GM23338 (cell line): Measurements from ENCODE around the gene SDC1. TPM values are rescaled to one million over a fixed set of nuclear protein-coding genes. Genes with fewer than 3 reads are reported as not detected.

Experiments
- ATAC-seq: fragments of 200-7000 bp; cut with Tn5 transposase; 3 replicates; pipeline ENCODE4 v1.9.1; 2020
- DNase-seq: peaks from one replicate; pipeline ENCODE4 v3.0.0-alpha.2; 2015; ENCODE audit warnings: low spot score
- H2AFZ ChIP-seq: fragments of 200-600 bp; sonication (generic); 2 replicates; pipeline ENCODE4 v1.8.0; 2016; ENCODE audit warnings: antibody characterized with exemption, mild to moderate bottlenecking, moderate library complexity
- H3F3A ChIP-seq: fragments of 200-600 bp; sonication (generic); replicated peaks from 2 replicates; pipeline ENCODE4 v1.8.0; 2017; ENCODE audit warnings: antibody characterized with exemption, mixed run types, low read depth
- H3K27ac ChIP-seq: fragments of 200-600 bp; sonication (generic); 2 replicates; pipeline ENCODE4 v1.6.1; 2016; ENCODE audit warnings: low read depth
- H3K27me3 ChIP-seq: fragments of 200-600 bp; sonication (generic); 2 replicates; pipeline ENCODE4 v1.8.0; 2016; ENCODE audit warnings: mild to moderate bottlenecking, mixed run types, moderate library complexity; ENCODE audit not compliant: insufficient read depth
- H3K36me3 ChIP-seq: fragments of 200-600 bp; sonication (generic); 2 replicates; pipeline ENCODE4 v1.8.0; 2016; ENCODE audit warnings: mild to moderate bottlenecking; ENCODE audit not compliant: insufficient read depth
- H3K4me1 ChIP-seq: fragments of 200-600 bp; sonication (generic); 2 replicates; pipeline ENCODE4 v1.8.0; 2016; ENCODE audit warnings: mild to moderate bottlenecking, moderate library complexity; ENCODE audit not compliant: insufficient read depth
- H3K4me2 ChIP-seq: fragments of 200-600 bp; sonication (generic); 2 replicates; pipeline ENCODE4 v1.7.1; 2017; ENCODE audit warnings: mixed run types
- H3K4me3 ChIP-seq: fragments of 200-600 bp; sonication (generic); 2 replicates; pipeline ENCODE4 v1.6.1; 2016; ENCODE audit warnings: mixed run types
- H3K79me2 ChIP-seq: fragments of 200-600 bp; sonication (generic); replicated peaks from 2 replicates; pipeline ENCODE4 v1.8.0; 2017; ENCODE audit warnings: mild to moderate bottlenecking; ENCODE audit not compliant: insufficient read depth
- H3K9me2 ChIP-seq: fragments of 200-600 bp; sonication (generic); 2 replicates; pipeline ENCODE4 v1.8.0; 2017; ENCODE audit not compliant: insufficient read depth
- H4K20me1 ChIP-seq: fragments of 200-600 bp; sonication (generic); replicated peaks from 2 replicates; pipeline ENCODE4 v1.8.0; 2017; ENCODE audit warnings: mild to moderate bottlenecking; ENCODE audit not compliant: insufficient read depth
- H3K27ac Mint-ChIP-seq: 2 replicates; pipeline ENCODE4 v1.8.0; 2020; ENCODE audit warnings: inconsistent platforms, mild to moderate bottlenecking, moderate library complexity, mixed read lengths
- H3K27me3 Mint-ChIP-seq: 3 replicates; pipeline ENCODE4 v1.8.0; 2022; ENCODE audit warnings: low read depth, mild to moderate bottlenecking, moderate library complexity, mixed read lengths, inconsistent platforms; ENCODE audit not compliant: insufficient read depth, poor library complexity
- H3K36me3 Mint-ChIP-seq: 3 replicates; pipeline ENCODE4 v1.8.0; 2021; ENCODE audit warnings: low read depth, mild to moderate bottlenecking, inconsistent platforms, moderate library complexity, mixed read lengths
- H3K4me1 Mint-ChIP-seq: 3 replicates; pipeline ENCODE4 v1.8.0; 2020; ENCODE audit warnings: mild to moderate bottlenecking, inconsistent platforms, mixed read lengths
- H3K4me3 Mint-ChIP-seq: 3 replicates; pipeline ENCODE4 v1.8.0; 2021; ENCODE audit warnings: moderate library complexity, mild to moderate bottlenecking, inconsistent platforms, mixed read lengths
- H3K9me3 Mint-ChIP-seq: 3 replicates; pipeline ENCODE4 v1.8.0; 2020; ENCODE audit warnings: moderate library complexity, mild to moderate bottlenecking, inconsistent platforms, mixed read lengths
- CTCF ChIP-seq, 2 experiments: fragments of 200-600 bp in 1 of 2; sonication (generic) in 1 of 2; conservative IDR thresholded peaks; 2 replicates each; pipeline versions ENCODE4 v1.5.1 to v1.6.1; 2016 to 2017; ENCODE audit warnings: antibody characterized with exemption in 2 of 2, low read depth in 2 of 2, mild to moderate bottlenecking in 2 of 2, moderate library complexity in 1 of 2
- ETS1 ChIP-seq: IDR thresholded peaks from 2 replicates; pipeline ENCODE4 v1.6.1; 2016; ENCODE audit warnings: antibody characterized with exemption
- EZH2 ChIP-seq: fragments of 200-600 bp; sonication (generic); IDR thresholded peaks from one replicate; pipeline ENCODE4 v1.8.0; 2017; ENCODE audit warnings: antibody characterized with exemption, mild to moderate bottlenecking, low read depth; ENCODE audit not compliant: unreplicated experiment
- NANOG ChIP-seq: IDR thresholded peaks from 2 replicates; pipeline ENCODE4 v1.6.1; 2016; ENCODE audit warnings: antibody characterized with exemption, borderline replicate concordance
- STAT1 ChIP-seq: IDR thresholded peaks from one replicate; pipeline ENCODE4 v1.6.1; 2016; ENCODE audit warnings: antibody characterized with exemption; ENCODE audit not compliant: unreplicated experiment
- ZNF114 ChIP-seq: fragments of 250-450 bp; sonication (Bioruptor Pico); IDR thresholded peaks from 2 replicates; pipeline ENCODE4 v1.5.0; 2020; ENCODE audit warnings: mild to moderate bottlenecking, moderate library complexity
- polyA plus RNA-seq: library from polyadenylated mRNA; unstranded; fragments of >200 nt; fragmentation: Nextera tagmentation; extraction: Ambion mirVana; gene quantifications from 2 replicates; pipeline ENCODE4 v1.2.1, GENCODE V29; 2016
- total RNA-seq: library from RNA; depleted of rRNA; stranded (reverse); fragments of >200 nt; shearing (Covaris generic); gene quantifications from 2 replicates; pipeline ENCODE4 v1.2.3, GENCODE V29; 2014

Gene SDC1
- total and polyA plus RNA-seq, 2 experiments from 2014 or later, result 16.6 to 43.0 TPM

GRCh38 chr2:20177556-20178248 lies 47.2 kb downstream of the SDC1 start:
- Mint-ChIP-seq H3K4me1 (peaks cover 9% of the 10 kb centered on the region; the same call in 2 of the 3 replicates), H3K36me3 (no peaks in the 10 kb centered on the region)
- no peaks in the 10 kb centered on the region for H3K36me3 ChIP-seq

GRCh38 chr2:20176760-20177159 lies 48.2 kb downstream of the SDC1 start:
- no peak overlapping the region for H3K27ac Mint-ChIP-seq
- Histone ChIP-seq H3K9me2 (no peaks in the 10 kb centered on the region), H3K4me2 (no peak overlapping the region), H3K79me2 (no peaks in the 10 kb centered on the region), H3K27ac (no peak overlapping the region), H4K20me1 (no peaks in the 10 kb centered on the region), H3K4me1 (no peaks in the 10 kb centered on the region; the same call in 1 of the 2 replicates), H3F3A (no peaks in the 10 kb centered on the region), H3K27me3 (no peaks in the 10 kb centered on the region), H2AFZ (no peak overlapping the region), H3K36me3 (no peaks in the 10 kb centered on the region), H3K4me3 (no peak overlapping the region)
- peaks cover 5% of the 10 kb centered on the region for H3K27me3 Mint-ChIP-seq
- TF ChIP-seq STAT1, result no peak
- no peaks in the 10 kb centered on the region for H3K9me3 Mint-ChIP-seq
- no peaks in the 10 kb centered on the region for H3K36me3 Mint-ChIP-seq
- DNase-seq (no peak), ATAC-seq (no peak)
- no peak overlapping the region for H3K4me3 Mint-ChIP-seq
- H3K4me1 Mint-ChIP-seq, result peaks cover 15% of the 10 kb centered on the region; the same call in 2 of the 3 replicates

More at GRCh38 chr2:20177556-20178248, 47.2 kb downstream of the SDC1 start:
- Histone ChIP-seq H3F3A (no peaks in the 10 kb centered on the region), H3K27ac (no peak overlapping the region), H4K20me1 (no peaks in the 10 kb centered on the region), H3K4me1 (no peaks in the 10 kb centered on the region), H3K9me2 (no peaks in the 10 kb centered on the region), H3K4me3 (no peak overlapping the region), H3K27me3 (no peaks in the 10 kb centered on the region), H3K79me2 (no peaks in the 10 kb centered on the region), H3K4me2 (no peak overlapping the region), H2AFZ (no peak overlapping the region)
- Mint-ChIP-seq H3K9me3 (no peaks in the 10 kb centered on the region), H3K27ac (no peak overlapping the region), H3K4me3 (no peak overlapping the region), H3K27me3 (peaks cover 5% of the 10 kb centered on the region)
- DNase-seq, result no peak
- no peak for TF ChIP-seq NANOG
- TF ChIP-seq CTCF (conservative IDR thresholded peaks at IDR 0.05; ENCODE audit: low read depth in 2 of 2), result 0 out of 4 replicates have a peak, but pooled peaks of 1 of the 2 experiments have one; percentile 7
- ATAC-seq, result no peak; the same call in 2 of the 3 replicates

- no peaks in the 10 kb centered on the region for H3K9me2 ChIP-seq
- TF ChIP-seq EZH2 (no peak), ZNF114 (no peak), CTCF (conservative IDR thresholded peaks at IDR 0.05; ENCODE audit: low read depth in 2 of 2) (no peak), ETS1 (no peak), NANOG (no peak)
- H3K27me3 Mint-ChIP-seq, result peaks cover 5% of the 10 kb centered on the region
- DNase-seq (no peak), ATAC-seq (no peak)
- H3K79me2 ChIP-seq, result no peaks in the 10 kb centered on the region
- H3K27ac Mint-ChIP-seq, result no peak overlapping the region
- no peaks in the 10 kb centered on the region for H3K27me3 ChIP-seq
- H3K4me3 ChIP-seq, result no peak overlapping the region
- no peaks in the 10 kb centered on the region; the same call in 1 of the 2 replicates for H3K4me1 ChIP-seq
- no peaks in the 10 kb centered on the region for H3K36me3 Mint-ChIP-seq
- H4K20me1 ChIP-seq, result no peaks in the 10 kb centered on the region
- H3K36me3 ChIP-seq, result no peaks in the 10 kb centered on the region
- H3F3A ChIP-seq, result no peaks in the 10 kb centered on the region
- no peak overlapping the region for H3K4me3 Mint-ChIP-seq
- no peaks in the 10 kb centered on the region for H3K9me3 Mint-ChIP-seq
- no peak overlapping the region for H3K27ac ChIP-seq
- H3K4me1 Mint-ChIP-seq, result peaks cover 19% of the 10 kb centered on the region; the same call in 2 of the 3 replicates
- H2AFZ ChIP-seq, result no peak overlapping the region
- no peak overlapping the region for H3K4me2 ChIP-seq
These were observed 49.0 kb downstream of the SDC1 start for GRCh38 chr2:20175931-20176330.
